ENCODE measurements around the gene CLEC10A.
"Not testable (repeated sequence)": the region's sequence is repeated elsewhere in the genome, so short reads cannot be mapped to it uniquely, and the experiment has no call there.

The CLEC10A gene

GRCh38 chr17:7108560-7108925 lies 28.5 kb upstream of the CLEC10A start:
- DNase-seq, result no peak

- no peak for DNase-seq
Measured at GRCh38 chr17:7107795-7108559, 27.9 kb upstream of the CLEC10A start.

- peak; percentile 31 for DNase-seq
Measured at GRCh38 chr17:7107012-7107754, 27.1 kb upstream of the CLEC10A start.

- no peak for DNase-seq
Measured at GRCh38 chr17:7102421-7102820, 22.4 kb upstream of the CLEC10A start.

GRCh38 chr17:7101531-7101930 lies 21.5 kb upstream of the CLEC10A start:
- no peak for DNase-seq

- DNase-seq, result not testable (repeated sequence)
Measured at GRCh38 chr17:7100641-7101379, 20.8 kb upstream of the CLEC10A start.

- no peak for DNase-seq
Measured at GRCh38 chr17:7098802-7099459, 18.9 kb upstream of the CLEC10A start.

GRCh38 chr17:7097940-7098339 lies 17.9 kb upstream of the CLEC10A start:
- no peak for DNase-seq

GRCh38 chr17:7095625-7096024 lies 15.6 kb upstream of the CLEC10A start:
- DNase-seq, result no peak

- DNase-seq, result no peak
Measured at GRCh38 chr17:7094652-7095019, 14.6 kb upstream of the CLEC10A start.

GRCh38 chr17:7091311-7092005 lies 11.4 kb upstream of the CLEC10A start:
- not testable (repeated sequence) for DNase-seq

- DNase-seq, result not testable (repeated sequence)
Measured at GRCh38 chr17:7089570-7089969, 9.5 kb upstream of the CLEC10A start.

GRCh38 chr17:7088442-7088841 lies 8.4 kb upstream of the CLEC10A start:
- not testable (repeated sequence) for DNase-seq

GRCh38 chr17:7084088-7084487 lies 4.0 kb upstream of the CLEC10A start:
- DNase-seq, result no peak

- no peak for DNase-seq
Measured at GRCh38 chr17:7083592-7083991, 3.5 kb upstream of the CLEC10A start.

- no peak for DNase-seq
Measured at GRCh38 chr17:7081341-7082062, 1.5 kb upstream of the CLEC10A start.

GRCh38 chr17:7080456-7081041 lies 498 bp upstream of the CLEC10A start:
- no peak for DNase-seq

GRCh38 chr17:7078711-7079110 lies 1.3 kb downstream of the CLEC10A start:
- no peak for DNase-seq

- no peak for DNase-seq
Measured at GRCh38 chr17:7077911-7078546, 2.0 kb downstream of the CLEC10A start.

GRCh38 chr17:7074931-7075330 lies 5.1 kb downstream of the CLEC10A start:
- no peak for DNase-seq

- no peak for DNase-seq
Measured at GRCh38 chr17:7072406-7072805, 7.6 kb downstream of the CLEC10A start.

Data from COR-L47 (cell line).